GM19193 (cell line): Measurements from ENCODE around the gene ELANE.

Experiments
- POLR2A ChIP-seq: IDR thresholded peaks from 4 replicates; pipeline ENCODE4 v1.6.1; 2011; ENCODE audit not compliant: insufficient read depth, insufficient read length; ENCODE audit errors: extremely low read depth

The ELANE gene

GRCh38 chr19:824885-825284 is 27.2 kb upstream of the ELANE start:
- TF ChIP-seq POLR2A: no peak

GRCh38 chr19:825897-826644 is 26.0 kb upstream of the ELANE start:
- TF ChIP-seq POLR2A: no peak

- no peak for TF ChIP-seq POLR2A
Measured at GRCh38 chr19:827314-827709, 24.8 kb upstream of the ELANE start.

- no peak for TF ChIP-seq POLR2A
Measured at GRCh38 chr19:827710-828321, 24.3 kb upstream of the ELANE start, which contains the start of gene AZU1. AZU1 (plus strand) TSS chr19:827837; CDS start chr19:827847, 10 bp downstream.

- TF ChIP-seq POLR2A: no peak
Measured at GRCh38 chr19:829129-829758, 22.9 kb upstream of the ELANE start.

GRCh38 chr19:831407-832369 is 20.4 kb upstream of the ELANE start:
- no peak for TF ChIP-seq POLR2A

- no peak for TF ChIP-seq POLR2A
Measured at GRCh38 chr19:834216-834615, 17.9 kb upstream of the ELANE start.

GRCh38 chr19:835210-835810 is 16.8 kb upstream of the ELANE start:
- no peak for TF ChIP-seq POLR2A

GRCh38 chr19:840519-841206 is 11.4 kb upstream of the ELANE start, which contains the start of gene PRTN3:
PRTN3 (plus strand) TSS chr19:840999; CDS start chr19:841009, 10 bp downstream.
- TF ChIP-seq POLR2A: no peak

- no peak for TF ChIP-seq POLR2A
Measured at GRCh38 chr19:843180-843835, 8.8 kb upstream of the ELANE start.

GRCh38 chr19:843836-844545 is 8.1 kb upstream of the ELANE start:
- no peak for TF ChIP-seq POLR2A

GRCh38 chr19:844546-844971 is 7.5 kb upstream of the ELANE start:
- no peak for TF ChIP-seq POLR2A
